ENCODE data around the gene PHEX. TPM values are rescaled to one million over a fixed set of nuclear protein-coding genes. Genes with fewer than 3 reads are reported as not detected.

PHEX gene
- polyA plus RNA-seq, 1 experiment, result 0.17 TPM

DNA sequence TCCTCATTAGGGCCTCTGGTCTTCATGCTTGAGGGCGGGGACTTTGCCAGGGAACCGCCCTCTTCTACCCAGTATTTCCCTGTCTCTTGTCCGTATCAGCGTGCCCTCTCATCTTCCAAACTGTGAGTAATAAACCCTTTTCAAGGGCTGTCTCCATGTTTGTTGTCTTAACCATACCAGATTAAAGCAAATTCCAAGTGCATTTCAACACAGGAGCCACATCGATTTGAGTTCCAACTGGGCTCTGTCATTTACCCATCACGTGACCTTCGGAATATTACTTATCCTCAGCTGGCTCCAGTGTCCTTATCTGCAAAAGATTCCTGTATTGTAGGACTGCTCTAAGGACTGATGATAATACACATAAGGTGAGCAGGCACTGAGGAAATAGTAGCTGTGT, 6.4 kb upstream of the PHEX start:
- POLR2A ChIA-PET, result no interaction called here
- no peak for DNase-seq (ENCODE audit: low read depth)
- H3K27me3 ChIP-seq (ENCODE audit: control insufficient read depth, insufficient read depth, low read length), result no peaks in the 10 kb centered on the region
- no peaks in the 10 kb centered on the region for H3K36me3 ChIP-seq (ENCODE audit: control insufficient read depth, insufficient read depth, low read length)
- TF ChIP-seq, protein P1, sequence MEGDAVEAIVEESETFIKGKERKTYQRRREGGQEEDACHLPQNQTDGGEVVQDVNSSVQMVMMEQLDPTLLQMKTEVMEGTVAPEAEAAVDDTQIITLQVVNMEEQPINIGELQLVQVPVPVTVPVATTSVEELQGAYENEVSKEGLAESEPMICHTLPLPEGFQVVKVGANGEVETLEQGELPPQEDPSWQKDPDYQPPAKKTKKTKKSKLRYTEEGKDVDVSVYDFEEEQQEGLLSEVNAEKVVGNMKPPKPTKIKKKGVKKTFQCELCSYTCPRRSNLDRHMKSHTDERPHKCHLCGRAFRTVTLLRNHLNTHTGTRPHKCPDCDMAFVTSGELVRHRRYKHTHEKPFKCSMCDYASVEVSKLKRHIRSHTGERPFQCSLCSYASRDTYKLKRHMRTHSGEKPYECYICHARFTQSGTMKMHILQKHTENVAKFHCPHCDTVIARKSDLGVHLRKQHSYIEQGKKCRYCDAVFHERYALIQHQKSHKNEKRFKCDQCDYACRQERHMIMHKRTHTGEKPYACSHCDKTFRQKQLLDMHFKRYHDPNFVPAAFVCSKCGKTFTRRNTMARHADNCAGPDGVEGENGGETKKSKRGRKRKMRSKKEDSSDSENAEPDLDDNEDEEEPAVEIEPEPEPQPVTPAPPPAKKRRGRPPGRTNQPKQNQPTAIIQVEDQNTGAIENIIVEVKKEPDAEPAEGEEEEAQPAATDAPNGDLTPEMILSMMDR (IDR thresholded peaks at IDR 0.05; ENCODE audit: insufficient read depth, low read depth, low read length), result no peak
- H3K4me3 ChIP-seq (ENCODE audit: low read depth, low read length), result no peak overlapping the region
- CTCF ChIA-PET, result interaction anchor here (1.2 kb wide), 1 partner anchor 40 kb away, joined by 3 read pairs; no protein-coding TSS in a partner anchor

DNA sequence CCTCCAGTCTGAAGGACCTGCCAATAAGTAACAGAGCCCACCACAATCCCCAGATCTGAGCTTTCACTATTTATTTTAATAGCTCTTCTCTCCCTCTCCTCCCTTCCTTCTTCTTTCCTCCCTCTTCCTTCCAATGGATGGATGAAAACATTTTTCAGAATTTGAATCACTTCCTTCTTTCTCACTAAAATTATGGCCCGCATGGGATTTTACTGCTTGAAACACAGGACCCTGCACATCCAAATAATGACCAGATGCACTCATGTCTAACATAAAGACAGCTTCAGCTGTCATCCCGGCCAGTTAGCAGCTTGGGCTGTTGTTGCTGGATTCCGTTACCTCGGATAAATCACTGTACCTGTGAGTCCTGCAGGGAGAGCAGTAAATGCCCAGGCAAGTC, 5.4 kb upstream of the PHEX start:
- TF ChIP-seq, protein P1 (IDR thresholded peaks at IDR 0.05; ENCODE audit: insufficient read depth, low read depth, low read length), result no peak
- ChIA-PET CTCF (interaction anchor here (1.2 kb wide), 1 partner anchor 41 kb away, joined by 3 read pairs; no protein-coding TSS in a partner anchor), POLR2A (no interaction called here)
- Histone ChIP-seq H3K27me3 (ENCODE audit: control insufficient read depth, insufficient read depth, low read length) (no peaks in the 10 kb centered on the region), H3K36me3 (ENCODE audit: control insufficient read depth, insufficient read depth, low read length) (no peaks in the 10 kb centered on the region), H3K4me3 (ENCODE audit: low read depth, low read length) (no peak overlapping the region)
- no peak for DNase-seq (ENCODE audit: low read depth)

DNA sequence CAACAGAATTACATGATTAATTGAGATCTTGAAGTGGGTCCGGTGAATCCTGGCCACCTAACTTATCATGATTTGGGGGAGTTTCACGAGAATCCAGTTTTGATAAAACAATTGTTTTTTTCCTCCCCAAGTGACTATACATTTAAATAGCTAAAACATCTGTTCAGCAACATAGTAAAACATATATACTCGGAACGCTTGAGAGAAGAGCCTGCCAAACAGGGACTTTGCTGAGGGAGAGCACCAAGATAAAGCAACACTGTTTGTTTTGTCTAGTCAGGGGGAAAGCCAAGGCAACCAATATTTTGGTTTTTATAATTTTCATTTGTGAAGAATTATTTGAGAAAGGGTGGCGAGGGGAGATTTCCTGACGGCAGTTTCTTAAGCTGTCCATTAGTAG, 381 bp downstream of the PHEX start:
- DNase-seq (ENCODE audit: low read depth), result no peak
- TF ChIP-seq, protein P1 (IDR thresholded peaks at IDR 0.05; ENCODE audit: insufficient read depth, low read depth, low read length), result no peak
- ChIA-PET POLR2A (no interaction called here), CTCF (no interaction called here)
- H3K36me3 ChIP-seq (ENCODE audit: control insufficient read depth, insufficient read depth, low read length), result no peaks in the 10 kb centered on the region
- no peaks in the 10 kb centered on the region for H3K27me3 ChIP-seq (ENCODE audit: control insufficient read depth, insufficient read depth, low read length)
- no peak overlapping the region for H3K4me3 ChIP-seq (ENCODE audit: low read depth, low read length)

DNA sequence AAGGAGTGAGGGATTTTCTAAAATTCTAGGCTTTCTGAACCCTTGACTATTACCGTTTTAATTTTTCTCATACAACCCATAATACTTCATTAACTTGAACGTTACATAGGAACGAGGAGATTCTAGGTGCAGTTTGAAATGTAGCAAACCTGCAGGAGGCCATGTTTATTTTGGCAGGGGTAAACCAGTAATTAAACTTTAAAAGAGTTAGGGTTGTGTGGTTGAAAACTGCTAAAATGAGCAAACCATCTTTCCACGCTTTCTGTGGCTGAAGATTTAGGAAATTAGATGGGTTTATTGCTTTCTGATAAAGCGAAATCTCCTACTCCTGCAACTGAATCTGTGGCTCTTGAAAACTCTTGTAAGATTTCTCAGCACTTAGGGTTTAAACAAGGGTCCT, 1.7 kb downstream of the PHEX start:
- H3K4me3 ChIP-seq (ENCODE audit: low read depth, low read length), result no peak overlapping the region
- DNase-seq (ENCODE audit: low read depth), result no peak
- H3K27me3 ChIP-seq (ENCODE audit: control insufficient read depth, insufficient read depth, low read length), result no peaks in the 10 kb centered on the region
- ChIA-PET POLR2A (no interaction called here), CTCF (no interaction called here)
- TF ChIP-seq, protein P1 (IDR thresholded peaks at IDR 0.05; ENCODE audit: insufficient read depth, low read depth, low read length), result no peak
- no peaks in the 10 kb centered on the region for H3K36me3 ChIP-seq (ENCODE audit: control insufficient read depth, insufficient read depth, low read length)

DNA sequence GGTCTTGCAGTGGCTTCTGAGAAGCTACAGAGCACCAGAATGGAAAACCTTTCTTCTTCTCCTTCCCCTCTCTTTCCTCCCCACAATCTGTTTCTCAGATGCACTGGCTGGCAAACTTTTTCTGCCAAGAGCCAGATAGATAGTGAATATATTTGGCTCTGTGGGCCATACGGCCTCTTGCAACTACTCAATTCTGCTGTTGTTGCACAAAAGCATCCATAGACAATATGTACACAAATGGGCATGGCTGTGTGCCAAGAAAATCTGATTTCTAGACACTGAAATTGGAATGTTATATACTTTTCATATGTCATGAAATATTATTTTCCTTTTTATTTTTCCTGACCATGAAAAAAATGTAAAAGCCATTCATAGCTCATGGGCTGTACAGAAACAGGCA, 3.1 kb downstream of the PHEX start:
- Histone ChIP-seq H3K27me3 (ENCODE audit: control insufficient read depth, insufficient read depth, low read length) (no peaks in the 10 kb centered on the region), H3K36me3 (ENCODE audit: control insufficient read depth, insufficient read depth, low read length) (no peaks in the 10 kb centered on the region), H3K4me3 (ENCODE audit: low read depth, low read length) (no peak overlapping the region)
- CTCF ChIA-PET, result no interaction called here
- POLR2A ChIA-PET, result no interaction called here
- no peak for DNase-seq (ENCODE audit: low read depth)
- TF ChIP-seq, protein P1 (IDR thresholded peaks at IDR 0.05; ENCODE audit: insufficient read depth, low read depth, low read length), result no peak
